H1 (cell line): ENCODE results near the gene C16orf90. TPM values are rescaled to one million over a fixed set of nuclear protein-coding genes. Genes with fewer than 3 reads are reported as not detected.
A peak's percentile ranks its signal among the peaks of the same experiment; 100 is the strongest.

Experiments used
- CTCF ChIA-PET: fragments of 300-600 bp; sonication (Branson Sonifier 250); formaldehyde crosslinking; loops from one replicate; lab custom pipeline; 2021; ENCODE audit not compliant: partially characterized antibody; lab: Charles Lee
- POLR2A ChIA-PET: fragments of 300-600 bp; sonication (Branson Sonifier 250); formaldehyde crosslinking; loops from one replicate; lab custom pipeline; 2021; ENCODE audit warnings: inconsistent platforms; ENCODE audit not compliant: partially characterized antibody; lab: Charles Lee
- DNase-seq, 2 experiments: peaks; one replicate each; pipeline versions ENCODE4 v3.0.0 to v3.0.0-alpha.2; 2010 to 2022; ENCODE audit warnings: low spot score in 2 of 2, low read depth in 1 of 2, mixed read lengths in 1 of 2
- FAIRE-seq: peaks from 2 replicates; lab custom pipeline; 2011; peaks lifted over from hg19 to GRCh38; lab: Jason Lieb, UNC
- H2AFZ ChIP-seq: 2 replicates; pipeline ENCODE4 v1.8.1; 2012; ENCODE audit warnings: low read length, inconsistent platforms
- H2AK5ac ChIP-seq: 2 replicates; pipeline ENCODE4 v1.6.1; 2013; ENCODE audit warnings: low read depth, low read length
- H2BK120ac ChIP-seq: replicated peaks from 2 replicates; pipeline ENCODE3; 2013; ENCODE audit warnings: low read depth, low read length, inconsistent platforms
- H2BK12ac ChIP-seq: 2 replicates; pipeline ENCODE4 v1.6.1; 2013; ENCODE audit warnings: low read depth, low read length
- H2BK15ac ChIP-seq: 2 replicates; pipeline ENCODE4 v1.6.1; 2013; ENCODE audit warnings: low read length
- H2BK20ac ChIP-seq: 2 replicates; pipeline ENCODE4 v1.6.1; 2013; ENCODE audit warnings: low read length
- H2BK5ac ChIP-seq: 2 replicates; pipeline ENCODE4 v1.6.1; 2013; ENCODE audit warnings: low read depth, low read length
- H3K14ac ChIP-seq: 2 replicates; pipeline ENCODE4 v1.6.1; 2013; ENCODE audit warnings: inconsistent platforms; ENCODE audit not compliant: insufficient read length
- H3K18ac ChIP-seq: 2 replicates; pipeline ENCODE4 v1.6.1; 2013; ENCODE audit warnings: low read length; ENCODE audit errors: extremely low read depth
- H3K23ac ChIP-seq: 2 replicates; pipeline ENCODE4 v1.6.1; 2013; ENCODE audit warnings: inconsistent platforms; ENCODE audit not compliant: insufficient read length
- H3K23me2 ChIP-seq: 2 replicates; pipeline ENCODE4 v1.6.1; 2013; ENCODE audit warnings: low read depth, low read length
- H3K27ac ChIP-seq: 2 replicates; pipeline ENCODE4 v1.6.1; 2011; ENCODE audit warnings: low read depth, low read length, inconsistent platforms
- H3K27me3 ChIP-seq, 4 experiments: replicated peaks in 1 of 4; 1 replicate in 1 of 4; 2 replicates in 3 of 4; pipeline versions ENCODE4 v1.6.1 to v1.8.1; 2011 to 2013; ENCODE audit warnings: low read length in 3 of 4, mild to moderate bottlenecking in 3 of 4, inconsistent platforms in 2 of 4, mixed read lengths in 2 of 4, moderate library complexity in 1 of 4; ENCODE audit not compliant: control insufficient read depth in 3 of 4, insufficient read depth in 3 of 4; ENCODE audit errors: extremely low read depth in 1 of 4
- H3K36me3 ChIP-seq, 4 experiments: 2 replicates each; pipeline versions ENCODE4 v1.6.1 to v1.8.1; 2011 to 2013; ENCODE audit warnings: mild to moderate bottlenecking in 4 of 4, low read length in 3 of 4, moderate library complexity in 2 of 4, control low read depth in 1 of 4, inconsistent platforms in 1 of 4; ENCODE audit not compliant: insufficient read depth in 4 of 4, control insufficient read depth in 2 of 4
- H3K4ac ChIP-seq: replicated peaks from 2 replicates; pipeline ENCODE3; 2013; ENCODE audit warnings: low read length, low read depth, mixed read lengths, inconsistent platforms; ENCODE audit not compliant: insufficient read length
- H3K4me1 ChIP-seq, 4 experiments: replicated peaks in 1 of 4; 1 replicate in 1 of 4; 2 replicates in 3 of 4; pipeline versions ENCODE4 v1.6.1 to v1.8.1; 2011 to 2013; ENCODE audit warnings: low read length in 3 of 4, inconsistent platforms in 2 of 4, mixed read lengths in 1 of 4; ENCODE audit not compliant: insufficient read depth in 4 of 4, control insufficient read depth in 3 of 4
- H3K4me2 ChIP-seq, 2 experiments: 2 replicates each; pipeline versions ENCODE4 v1.6.1 to v1.8.1; 2011 to 2013; ENCODE audit warnings: low read depth in 2 of 2, low read length in 2 of 2, control low read depth in 1 of 2, inconsistent platforms in 1 of 2, mild to moderate bottlenecking in 1 of 2; ENCODE audit not compliant: insufficient read depth in 1 of 2
- H3K4me3 ChIP-seq, 4 experiments: fragments of 200-600, 300-600 bp in 1 of 4; sonication (generic), shearing (Covaris generic), sonication (Bioruptor Twin) in 1 of 4; 2 replicates each; pipeline versions ENCODE4 v1.5.1 to v1.8.1; 2011 to 2016; ENCODE audit warnings: low read length in 4 of 4, low read depth in 3 of 4, control low read depth in 2 of 4, inconsistent platforms in 2 of 4, mild to moderate bottlenecking in 2 of 4, mixed read lengths in 1 of 4, moderate library complexity in 1 of 4; ENCODE audit not compliant: insufficient read depth in 2 of 4; ENCODE audit errors: extremely low read depth in 1 of 4
- H3K56ac ChIP-seq: replicated peaks from 2 replicates; pipeline ENCODE3; 2013; ENCODE audit warnings: low read depth, mild to moderate bottlenecking, mixed read lengths, low read length, inconsistent platforms; ENCODE audit not compliant: insufficient read length
- H3K79me1 ChIP-seq: 2 replicates; pipeline ENCODE4 v1.6.1; 2013; ENCODE audit warnings: low read depth, low read length, control low read depth
- H3K79me2 ChIP-seq, 2 experiments: 2 replicates each; pipeline versions ENCODE4 v1.6.1 to v1.8.1; 2012 to 2013; ENCODE audit warnings: low read length in 2 of 2, mild to moderate bottlenecking in 2 of 2, inconsistent platforms in 1 of 2; ENCODE audit not compliant: insufficient read depth in 2 of 2, control insufficient read depth in 1 of 2
- H3K9ac ChIP-seq, 4 experiments: replicated peaks in 1 of 4; 1 replicate in 1 of 4; 2 replicates in 3 of 4; pipeline versions ENCODE4 v1.6.1 to v1.8.1; 2011 to 2013; ENCODE audit warnings: low read depth in 3 of 4, low read length in 3 of 4, control low read depth in 2 of 4, mild to moderate bottlenecking in 2 of 4, moderate library complexity in 2 of 4, inconsistent platforms in 1 of 4; ENCODE audit errors: extremely low read depth in 1 of 4
- H3K9me3 ChIP-seq, 2 experiments: 2 replicates each; pipeline versions ENCODE4 v1.6.1 to v1.8.1; 2012 to 2013; ENCODE audit warnings: mild to moderate bottlenecking in 2 of 2, moderate library complexity in 2 of 2, control low read depth in 1 of 2, inconsistent platforms in 1 of 2, low read depth in 1 of 2, low read length in 1 of 2, mixed read lengths in 1 of 2; ENCODE audit not compliant: insufficient read depth in 2 of 2
- H4K20me1 ChIP-seq, 2 experiments: replicated peaks in 1 of 2; 2 replicates each; pipeline versions ENCODE3 to v1.8.1; 2011 to 2013; ENCODE audit warnings: inconsistent platforms in 2 of 2, low read length in 2 of 2, mild to moderate bottlenecking in 1 of 2; ENCODE audit not compliant: insufficient read depth in 2 of 2, control insufficient read depth in 1 of 2
- H4K5ac ChIP-seq: 2 replicates; pipeline ENCODE4 v1.6.1; 2013; ENCODE audit warnings: low read length, low read depth, mixed read lengths, inconsistent platforms; ENCODE audit not compliant: insufficient read length
- H4K8ac ChIP-seq: 2 replicates; pipeline ENCODE4 v1.8.0; 2013; ENCODE audit warnings: mild to moderate bottlenecking, moderate library complexity, low read length, inconsistent platforms; ENCODE audit not compliant: insufficient read depth; ENCODE audit errors: extremely low read depth
- H4K91ac ChIP-seq: replicated peaks from 2 replicates; pipeline ENCODE3; 2013; ENCODE audit warnings: low read length, mixed read lengths, inconsistent platforms; ENCODE audit not compliant: insufficient read length
- GTF2F1 ChIP-seq: IDR thresholded peaks from 2 replicates; pipeline ENCODE4 v1.6.1; 2012; ENCODE audit warnings: low read depth, low read length, improper control_type of control experiment, borderline replicate concordance
- RAD21 ChIP-seq, 2 experiments: IDR thresholded peaks in 1 of 2; conservative IDR thresholded peaks in 1 of 2; 2 replicates each; pipeline ENCODE4 v1.6.1; 2011; ENCODE audit warnings: low read depth in 2 of 2, low read length in 2 of 2, improper control_type of control experiment in 1 of 2, inconsistent platforms in 1 of 2, mild to moderate bottlenecking in 1 of 2, moderate library complexity in 1 of 2
- TAF1 ChIP-seq: IDR thresholded peaks from 2 replicates; pipeline ENCODE4 v1.6.1; 2011; ENCODE audit warnings: mild to moderate bottlenecking, low read depth, low read length
- WGBS, 2 experiments: shearing (Covaris generic) in 1 of 2; methylation state at CpG; one replicate each; pipeline versions ENCODE4 v1.1.6 to v1.1.7; 2013 to 2015; ENCODE audit warnings: low lambda C conversion rate in 2 of 2, mixed read lengths in 2 of 2, inconsistent platforms in 1 of 2, low coverage in 1 of 2, missing lambda C conversion rate in 1 of 2; ENCODE audit not compliant: insufficient replicate concordance in 2 of 2, insufficient coverage in 1 of 2, insufficient read length in 1 of 2; ENCODE audit errors: extremely low coverage in 1 of 2, missing lambda C conversion rate in 1 of 2; 5-methylcytosine and 5-hydroxymethylcytosine counted together
- polyA plus RNA-seq, 7 experiments: library from polyadenylated mRNA; depleted of rRNA in 3 of 7; stranded (reverse) in 5 of 7; unstranded in 2 of 7; fragments of >200 nt in 5 of 7; fragments of 200-250 nt in 2 of 7; gene quantifications; 1 replicate in 5 of 7; 2 replicates in 1 of 7; 4 replicates in 1 of 7; pipeline versions ENCODE4 v1.2.1 to v1.2.3, GENCODE V29; 2011 to 2013; ENCODE audit warnings: missing spikeins in 2 of 7, mixed read lengths in 2 of 7
- total RNA-seq: library from RNA; stranded (reverse); fragmentation: NEBNext Ultra II Directional; extraction: Animal tissue kit (Norgen Biotek cat#: 25700); gene quantifications from 2 replicates; pipeline ENCODE4 v1.2.1, GENCODE V29; 2021
- TF ChIP-seq, protein P1 (sequence below), 3 experiments: IDR thresholded peaks; 1 replicate in 2 of 3; 2 replicates in 1 of 3; pipeline versions ENCODE4 v1.5.1 to v1.6.1; 2011; ENCODE audit warnings: low read length in 3 of 3, mild to moderate bottlenecking in 3 of 3, inconsistent platforms in 2 of 3, low read depth in 1 of 3, moderate library complexity in 1 of 3; ENCODE audit not compliant: insufficient read depth in 1 of 3; ENCODE audit errors: control extremely low read depth in 1 of 3

C16orf90 gene
- total and polyA plus RNA-seq, 2 of the 8 experiments (the other 6 are each of a cell fraction or from before 2014, with no cell fraction given): not detected

DNA sequence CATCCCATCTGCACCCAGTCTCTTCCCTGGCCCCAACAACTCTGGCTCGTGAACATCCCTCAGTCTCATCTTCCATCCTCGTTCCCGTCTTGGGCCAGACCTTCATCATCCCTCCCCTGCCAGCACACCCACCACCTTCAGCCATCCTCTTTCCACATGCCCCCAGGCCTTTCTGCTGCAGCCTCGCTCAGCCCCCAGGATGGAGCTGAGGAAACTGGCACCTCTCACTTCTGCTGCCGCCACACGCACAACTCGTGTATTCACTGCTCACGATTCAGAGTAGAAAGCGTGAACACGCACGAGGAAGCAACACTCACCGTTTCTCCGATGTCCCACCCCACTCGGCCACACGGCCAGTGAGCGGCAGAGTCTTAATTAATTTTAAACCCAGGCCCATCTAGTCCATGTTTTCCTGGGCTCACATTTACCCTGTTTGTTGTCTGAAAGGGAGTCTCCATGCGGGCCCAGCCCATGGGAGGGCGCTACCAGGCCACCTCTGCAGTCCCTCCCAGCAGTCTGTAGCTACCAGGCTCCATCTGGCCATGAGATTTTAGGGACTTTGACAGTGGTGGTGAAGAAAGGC lies 12.5 kb downstream of the C16orf90 start:
- H3K27ac ChIP-seq: no peak overlapping the region
- no peak overlapping the region for H3K14ac ChIP-seq
- no peak overlapping the region for H3K4me3 ChIP-seq
- no peak overlapping the region for H4K91ac ChIP-seq
- peaks cover 5 to 30% (median 21%) of the 10 kb centered on the region in 4 experiments; a peak in 5 of 8 replicates for H3K36me3 ChIP-seq
- H3K4me2 ChIP-seq: no peak overlapping the region
- no peak overlapping the region for H4K8ac ChIP-seq
- peaks cover 3% of the 10 kb centered on the region; the same call in 1 of the 2 replicates for H3K79me1 ChIP-seq
- no peak overlapping the region for H3K23ac ChIP-seq
- H3K4me1 ChIP-seq: peaks cover 0 to 9% (median 2%) of the 10 kb centered on the region in 4 experiments; a peak in 3 of 7 replicates
- no peak overlapping the region for H3K9ac ChIP-seq
- POLR2A ChIA-PET: no interaction called here
- no peak overlapping the region for H2BK12ac ChIP-seq
- no peak overlapping the region for H2AFZ ChIP-seq
- no peak overlapping the region for H2BK5ac ChIP-seq
- CTCF ChIA-PET: interaction anchor here (6.7 kb wide), 1 partner anchor 14 kb away, joined by 27 read pairs; the partner anchor contains the start of gene C16orf90
- no peak overlapping the region for H3K56ac ChIP-seq
- H3K79me2 ChIP-seq: peaks cover 0 to 12% of the 10 kb centered on the region in 2 experiments; a peak in 2 of 4 replicates
- no peak overlapping the region for H3K18ac ChIP-seq
- no peaks in the 10 kb centered on the region for H3K23me2 ChIP-seq
- no peak overlapping the region for H2BK15ac ChIP-seq
- no peak overlapping the region for H2AK5ac ChIP-seq
- DNase-seq: no peak
- no peaks in the 10 kb centered on the region for H3K27me3 ChIP-seq
- TF ChIP-seq, protein P1, sequence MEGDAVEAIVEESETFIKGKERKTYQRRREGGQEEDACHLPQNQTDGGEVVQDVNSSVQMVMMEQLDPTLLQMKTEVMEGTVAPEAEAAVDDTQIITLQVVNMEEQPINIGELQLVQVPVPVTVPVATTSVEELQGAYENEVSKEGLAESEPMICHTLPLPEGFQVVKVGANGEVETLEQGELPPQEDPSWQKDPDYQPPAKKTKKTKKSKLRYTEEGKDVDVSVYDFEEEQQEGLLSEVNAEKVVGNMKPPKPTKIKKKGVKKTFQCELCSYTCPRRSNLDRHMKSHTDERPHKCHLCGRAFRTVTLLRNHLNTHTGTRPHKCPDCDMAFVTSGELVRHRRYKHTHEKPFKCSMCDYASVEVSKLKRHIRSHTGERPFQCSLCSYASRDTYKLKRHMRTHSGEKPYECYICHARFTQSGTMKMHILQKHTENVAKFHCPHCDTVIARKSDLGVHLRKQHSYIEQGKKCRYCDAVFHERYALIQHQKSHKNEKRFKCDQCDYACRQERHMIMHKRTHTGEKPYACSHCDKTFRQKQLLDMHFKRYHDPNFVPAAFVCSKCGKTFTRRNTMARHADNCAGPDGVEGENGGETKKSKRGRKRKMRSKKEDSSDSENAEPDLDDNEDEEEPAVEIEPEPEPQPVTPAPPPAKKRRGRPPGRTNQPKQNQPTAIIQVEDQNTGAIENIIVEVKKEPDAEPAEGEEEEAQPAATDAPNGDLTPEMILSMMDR (IDR thresholded peaks at IDR 0.05; ENCODE audit: control extremely low read depth in 1 of 3, insufficient read depth in 1 of 3, low read depth in 1 of 3, low read length in 3 of 3): peak in 2 of 3 experiments; percentile 10 to 31; a peak in 2 of 4 replicates
- TF ChIP-seq RAD21 (IDR thresholded peaks at IDR 0.05 in 1 of 2, conservative IDR thresholded peaks at IDR 0.05 in 1 of 2; ENCODE audit: low read depth in 2 of 2, low read length in 2 of 2) (peak in 1 of 2 experiments; percentile 29; a peak in 2 of 4 replicates), TAF1 (no peak), GTF2F1 (no peak)
- no peak overlapping the region for H3K4ac ChIP-seq
- H3K9me3 ChIP-seq: no peaks in the 10 kb centered on the region
- 95% methylated on average over 17 of the region's 18 CpGs; no CpG with 5 or more reads in 1 of the 2 experiments for WGBS, 2 experiments
- no peak overlapping the region for H2BK120ac ChIP-seq
- no peak overlapping the region for H2BK20ac ChIP-seq
- H4K20me1 ChIP-seq: peaks cover 3 to 19% of the 10 kb centered on the region in 2 experiments
- no peak overlapping the region for H4K5ac ChIP-seq
- no peak for FAIRE-seq
